Ascending aorta (tissue), 2 donors: Measurements from ENCODE around the gene IGSF9B. TPM values are rescaled to one million over a fixed set of nuclear protein-coding genes. Genes with fewer than 3 reads are reported as not detected.

Experiments used
- DNase-seq, 2 donors: peaks; one replicate each; pipeline ENCODE4 v3.0.0-alpha.2; 2019; ENCODE audit warnings: low spot score in 2 of 2
- H3K27ac ChIP-seq, 2 donors: fragments of 200-600 bp; sonication (generic); one replicate each; pipeline ENCODE4 v1.5.1; 2016 to 2017; ENCODE audit warnings: mild to moderate bottlenecking in 1 of 2
- H3K27me3 ChIP-seq: fragments of 200-600 bp; sonication (generic); one replicate; pipeline ENCODE4 v1.5.1; 2017
- H3K36me3 ChIP-seq, 2 donors: fragments of 200-600 bp; sonication (generic); one replicate each; pipeline ENCODE4 v1.5.1; 2016
- H3K4me1 ChIP-seq, 2 donors: fragments of 200-600 bp; sonication (generic); one replicate each; pipeline ENCODE4 v1.5.1; 2016 to 2017; ENCODE audit warnings: mild to moderate bottlenecking in 1 of 2
- H3K4me3 ChIP-seq, 2 donors: fragments of 200-600 bp; sonication (generic); one replicate each; pipeline ENCODE4 v1.5.1; 2016 to 2017; ENCODE audit warnings: mild to moderate bottlenecking in 1 of 2
- H3K9me3 ChIP-seq, 2 donors: fragments of 200-600 bp; sonication (generic); one replicate each; pipeline ENCODE4 v1.5.1; 2016
- CTCF ChIP-seq, 3 experiments: fragments of 200-600 bp in 2 of 3; fragments of 450-650 bp in 1 of 3; sonication (generic) in 2 of 3; IDR thresholded peaks; one replicate each; pipeline ENCODE4 v1.5.1; 2016 to 2019; ENCODE audit warnings: antibody characterized with exemption in 3 of 3, mild to moderate bottlenecking in 1 of 3, moderate library complexity in 1 of 3
- intact Hi-C: fragments of 100-400 bp; cut with DNase I; formaldehyde crosslinking; loops from one replicate; pipeline ENCODE4 v1.15.1; 2023
- total RNA-seq: library from RNA; depleted of rRNA; stranded (reverse); fragments of >200 nt; gene quantifications from one replicate; pipeline ENCODE4 v1.1.0, GENCODE V29; 2016

IGSF9B gene
- total RNA-seq, 1 donor from 2014 or later = 162 TPM

- Histone ChIP-seq H3K9me3 (no peaks in the 10 kb centered on the region), H3K4me3 (no peak overlapping the region), H3K27ac (no peak overlapping the region), H3K4me1 (no peaks in the 10 kb centered on the region), H3K27me3 (no peaks in the 10 kb centered on the region), H3K36me3 (peaks cover 36 to 58% of the 10 kb centered on the region in 2 donors)
- intact Hi-C loops = no loop called here
- no peak for DNase-seq
- TF ChIP-seq CTCF (IDR thresholded peaks at IDR 0.05) = no peak
These were observed 50.5 kb downstream of the IGSF9B start for GRCh38 chr11:133906241-133906640.

DNA sequence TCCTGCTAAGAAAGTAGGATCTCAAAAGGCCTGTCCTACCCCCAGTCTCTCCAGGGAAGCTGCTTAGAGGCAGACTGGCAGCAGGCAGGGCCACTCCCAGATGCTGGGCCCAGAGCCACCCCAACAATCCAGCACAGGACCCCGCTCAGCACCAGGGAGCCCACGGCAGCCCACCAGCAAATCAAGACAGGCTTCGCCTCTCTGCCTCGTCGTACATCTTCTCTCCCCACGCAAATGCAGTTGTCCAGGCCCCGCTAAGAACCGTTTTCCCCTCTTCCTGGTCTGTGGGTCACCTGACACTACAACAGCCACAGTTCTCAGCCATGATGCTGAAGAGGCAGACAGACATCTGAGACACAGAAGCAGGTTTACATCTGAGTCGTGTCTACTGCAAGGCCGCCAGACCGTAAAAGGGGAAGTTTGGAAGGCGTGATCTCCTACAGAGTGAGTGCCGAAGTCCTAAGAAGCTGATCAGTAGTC lies 51.1 kb downstream of the IGSF9B start:
- TF ChIP-seq CTCF (IDR thresholded peaks at IDR 0.05) = no peak
- DNase-seq = no peak
- no peak overlapping the region for H3K27ac ChIP-seq

DNA sequence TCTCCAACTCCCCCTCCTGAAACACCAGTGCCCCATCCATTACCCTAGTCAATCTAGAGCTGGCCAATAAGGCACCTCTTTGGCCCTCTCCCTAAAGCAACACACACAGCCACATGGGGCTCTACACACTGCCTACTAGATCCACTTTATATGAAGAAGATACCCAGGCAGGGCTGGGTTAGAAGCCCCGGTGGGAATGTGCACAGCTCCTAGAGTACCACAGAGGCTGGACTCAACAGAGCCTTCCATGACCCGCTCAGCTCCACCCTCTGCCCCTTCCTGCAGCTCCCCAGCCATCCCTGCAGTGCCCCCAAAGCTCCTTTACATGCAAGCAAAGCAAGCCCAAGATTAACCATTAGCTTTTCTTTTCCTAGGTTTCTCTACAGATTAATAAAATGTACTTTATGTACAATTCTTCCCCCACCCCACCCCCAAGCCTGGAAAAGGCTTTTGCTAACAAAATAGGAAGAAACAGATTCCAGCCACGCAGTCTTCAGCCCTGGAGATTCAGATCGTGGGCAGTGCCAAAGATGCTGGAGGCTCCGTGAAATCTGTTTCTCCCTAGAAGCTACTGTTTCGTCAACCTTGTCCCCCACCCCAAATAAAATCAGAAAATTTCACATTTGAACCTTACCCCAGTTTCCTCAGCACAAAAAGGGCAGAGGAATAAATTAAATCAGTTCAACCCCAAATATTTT lies 51.8 kb downstream of the IGSF9B start:
- Histone ChIP-seq H3K9me3 (no peaks in the 10 kb centered on the region), H3K36me3 (peaks cover 31 to 54% of the 10 kb centered on the region in 2 donors)
- DNase-seq = peak in 1 of 2 donors; percentile 19

More for the DNA sequence above, 51.1 kb downstream of the IGSF9B start:
- intact Hi-C loops = no loop called here
- peaks cover 34 to 54% of the 10 kb centered on the region in 2 donors for H3K36me3 ChIP-seq
- no peaks in the 10 kb centered on the region for H3K9me3 ChIP-seq
- H3K4me3 ChIP-seq = no peak overlapping the region
- no peaks in the 10 kb centered on the region for H3K4me1 ChIP-seq
- H3K27me3 ChIP-seq = no peaks in the 10 kb centered on the region

GRCh38 chr11:133903875-133904817 lies 52.6 kb downstream of the IGSF9B start:
- Histone ChIP-seq H3K4me3 (no peak overlapping the region), H3K36me3 (peaks cover 28 to 50% of the 10 kb centered on the region in 2 donors), H3K9me3 (no peaks in the 10 kb centered on the region), H3K4me1 (no peaks in the 10 kb centered on the region), H3K27ac (no peak overlapping the region), H3K27me3 (no peaks in the 10 kb centered on the region)
- intact Hi-C loops = no loop called here
- no peak for TF ChIP-seq CTCF (IDR thresholded peaks at IDR 0.05)
- peak in 1 of 2 donors; percentile 21 for DNase-seq

More for the DNA sequence above, 51.8 kb downstream of the IGSF9B start:
- Histone ChIP-seq H3K27me3 (no peaks in the 10 kb centered on the region), H3K4me1 (no peaks in the 10 kb centered on the region), H3K27ac (no peak overlapping the region), H3K4me3 (no peak overlapping the region)
- no peak for TF ChIP-seq CTCF (IDR thresholded peaks at IDR 0.05)
- intact Hi-C loops = no loop called here

DNA sequence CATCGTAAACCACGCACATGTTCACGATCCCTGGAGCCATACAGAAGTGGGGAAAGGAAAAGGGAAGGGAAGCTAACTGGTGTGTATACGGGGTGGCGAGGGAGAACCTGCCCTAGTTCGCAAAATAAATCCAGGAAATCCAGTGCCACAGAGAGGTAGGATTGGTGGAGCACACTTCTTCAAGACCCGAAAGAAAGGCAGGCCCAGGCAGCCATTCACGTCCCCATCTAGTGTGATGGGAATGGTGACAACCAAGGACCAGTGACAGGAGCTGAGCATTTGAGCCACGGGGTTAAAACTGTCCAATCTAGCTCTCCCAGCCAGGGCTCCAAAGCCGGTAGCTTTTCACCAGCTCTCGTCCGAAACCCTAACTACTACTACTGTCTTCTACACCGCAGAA lies 53.7 kb downstream of the IGSF9B start:
- DNase-seq = no peak
- H3K36me3 ChIP-seq = peaks cover 25 to 39% of the 10 kb centered on the region in 2 donors
- intact Hi-C loops = no loop called here

More for the DNA sequence above, 53.7 kb downstream of the IGSF9B start:
- H3K4me3 ChIP-seq = no peak overlapping the region
- TF ChIP-seq CTCF (IDR thresholded peaks at IDR 0.05) = no peak
- H3K9me3 ChIP-seq = no peaks in the 10 kb centered on the region
- H3K27me3 ChIP-seq = no peaks in the 10 kb centered on the region
- H3K4me1 ChIP-seq = no peaks in the 10 kb centered on the region
- no peak overlapping the region for H3K27ac ChIP-seq
